NCI-H1105 treated with DMSO at 0.1 percent for 48 hours (cell line): Measurements from ENCODE around the gene ARHGAP15.

ENCODE experiments used
- DNase-seq: peaks from one replicate; lab custom pipeline; 2025; lab: John Stamatoyannopoulos, UW

Gene ARHGAP15

GRCh38 chr2:143263066-143263625 is 133.9 kb downstream of the ARHGAP15 start:
- no peak for DNase-seq

GRCh38 chr2:143264851-143265250 is 135.6 kb downstream of the ARHGAP15 start:
- no peak for DNase-seq

- DNase-seq = no peak
These were observed 150.5 kb downstream of the ARHGAP15 start for GRCh38 chr2:143279672-143280071.

- no peak for DNase-seq
These were observed 151.0 kb downstream of the ARHGAP15 start for GRCh38 chr2:143280097-143280757.

GRCh38 chr2:143282684-143283083 is 153.5 kb downstream of the ARHGAP15 start:
- DNase-seq = no peak

GRCh38 chr2:143284087-143284675 is 155.0 kb downstream of the ARHGAP15 start:
- DNase-seq = no peak

GRCh38 chr2:143289025-143289424 is 159.8 kb downstream of the ARHGAP15 start:
- no peak for DNase-seq

GRCh38 chr2:143290221-143290620 is 161.0 kb downstream of the ARHGAP15 start:
- no peak for DNase-seq

GRCh38 chr2:143294068-143294467 is 164.8 kb downstream of the ARHGAP15 start:
- no peak for DNase-seq

GRCh38 chr2:143296089-143296488 is 166.9 kb downstream of the ARHGAP15 start:
- DNase-seq = no peak

- DNase-seq = no peak
These were observed 168.0 kb downstream of the ARHGAP15 start for GRCh38 chr2:143297182-143297581.

- DNase-seq = no peak
These were observed 171.3 kb downstream of the ARHGAP15 start for GRCh38 chr2:143300536-143300935.

- no peak for DNase-seq
These were observed 182.2 kb downstream of the ARHGAP15 start for GRCh38 chr2:143311426-143311825.

GRCh38 chr2:143312441-143312840 is 183.2 kb downstream of the ARHGAP15 start:
- no peak for DNase-seq

GRCh38 chr2:143313861-143314260 is 184.6 kb downstream of the ARHGAP15 start:
- no peak for DNase-seq

GRCh38 chr2:143321994-143322393 is 192.8 kb downstream of the ARHGAP15 start:
- DNase-seq = no peak

- no peak for DNase-seq
These were observed 200.1 kb downstream of the ARHGAP15 start for GRCh38 chr2:143329288-143329687.

GRCh38 chr2:143333168-143333791 is 204.1 kb downstream of the ARHGAP15 start:
- DNase-seq = no peak

- no peak for DNase-seq
These were observed 204.6 kb downstream of the ARHGAP15 start for GRCh38 chr2:143333847-143334246.

GRCh38 chr2:143334837-143335236 is 205.6 kb downstream of the ARHGAP15 start:
- no peak for DNase-seq

- DNase-seq = no peak
These were observed 207.5 kb downstream of the ARHGAP15 start for GRCh38 chr2:143336719-143337210.

- no peak for DNase-seq
These were observed 212.3 kb downstream of the ARHGAP15 start for GRCh38 chr2:143341478-143341877.

- no peak for DNase-seq
These were observed 215.6 kb downstream of the ARHGAP15 start for GRCh38 chr2:143344780-143345179.
